Endometrium (tissue), 2 donors: Measurements from ENCODE around the gene CCDC89.

ENCODE experiments used
- FAIRE-seq: peaks from 2 replicates; lab custom pipeline; 2012; peaks lifted over from hg19 to GRCh38; lab: Jason Lieb, UNC
- donor health status: control.
- donor health status: control.

CCDC89 gene

DNA sequence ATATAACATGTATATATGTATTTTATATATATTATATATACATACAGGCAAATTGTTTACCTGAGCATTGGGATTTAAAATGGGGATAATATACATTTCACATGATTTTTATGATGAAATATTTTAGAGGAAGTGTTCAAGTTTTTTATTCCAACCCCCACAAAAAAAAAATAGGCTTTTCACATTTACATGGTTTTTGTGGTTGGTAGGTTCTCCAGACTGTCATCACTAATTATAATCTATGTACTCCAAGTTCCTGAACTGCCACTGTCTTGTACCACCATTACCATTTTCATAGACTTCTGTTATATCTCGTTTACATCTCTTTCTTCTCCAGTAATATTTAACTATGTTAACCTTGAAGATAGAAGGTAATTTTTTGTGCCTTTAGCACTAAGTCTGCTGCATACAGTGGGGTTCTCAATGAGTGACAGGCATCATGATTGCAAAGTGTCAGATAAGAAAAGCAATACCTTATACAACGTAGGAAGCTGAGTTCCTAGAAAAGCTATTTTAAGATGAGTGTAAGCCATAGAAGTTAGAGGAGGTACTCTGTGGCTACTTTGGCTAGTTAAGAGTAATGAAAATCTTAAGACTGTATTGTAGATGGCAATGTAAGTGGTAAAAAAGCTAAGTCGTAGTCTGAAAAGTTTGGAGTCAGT lies 33.1 kb downstream of the CCDC89 start:
- FAIRE-seq, result no peak

DNA sequence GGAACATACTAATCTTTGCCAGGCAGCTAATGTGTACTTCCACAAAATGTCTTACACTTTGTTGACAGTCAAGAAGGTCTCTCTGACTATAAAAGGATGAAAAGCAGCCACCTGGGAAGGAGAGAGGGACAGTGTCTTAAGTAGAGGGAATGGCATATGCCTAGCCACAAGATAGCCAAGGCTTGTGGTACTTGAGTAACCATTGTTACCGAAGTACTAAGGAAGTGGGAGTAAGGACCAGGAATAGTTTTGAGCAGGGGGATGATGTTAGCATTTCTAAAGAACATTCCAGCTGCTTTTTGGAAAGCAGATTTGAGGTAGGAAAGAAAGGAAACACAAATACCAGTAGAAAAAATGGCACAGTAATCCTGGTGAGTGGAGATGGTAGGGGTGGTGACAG lies 34.9 kb downstream of the CCDC89 start:
- no peak for FAIRE-seq

DNA sequence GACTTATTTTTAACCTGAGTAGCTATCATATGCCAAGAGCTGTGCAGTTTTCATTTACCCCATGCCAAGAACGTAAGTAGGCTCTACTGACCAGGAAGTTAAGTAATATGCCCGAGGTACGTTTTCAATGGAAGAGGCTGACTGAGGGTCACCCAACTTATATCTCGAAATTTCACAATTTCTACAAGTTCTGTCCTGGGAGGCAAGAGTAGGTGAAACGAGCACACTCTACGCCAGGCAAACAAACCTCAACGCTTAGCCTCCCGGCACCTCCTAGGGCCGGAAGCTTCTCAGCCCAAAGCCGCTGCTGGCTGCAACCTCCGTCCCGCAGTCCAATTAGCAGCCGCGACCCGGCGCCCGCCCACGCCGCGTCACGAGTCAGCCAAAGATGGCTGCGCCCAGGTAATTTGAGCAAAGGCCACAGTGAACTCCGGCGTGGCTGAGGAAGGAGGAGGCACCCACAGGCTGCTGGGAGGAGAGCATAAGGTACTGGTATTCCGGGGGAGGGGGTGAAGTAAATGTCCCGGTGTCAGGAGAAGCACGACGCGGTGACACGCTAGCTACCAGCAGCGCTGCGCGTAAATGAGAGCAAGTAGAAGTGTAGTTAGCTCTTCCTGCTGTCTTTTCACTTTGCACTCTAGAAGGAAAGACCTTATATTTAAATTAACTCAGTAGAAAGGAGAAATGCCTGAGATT lies 38.2 kb downstream of the CCDC89 start, which contains the start of gene TMEM126A:
Gene TMEM126A (plus strand): TSS at position 364 of the 696 bp plus-strand sequence. CDS start 2,289 bp downstream, outside the sequence.
- no peak for FAIRE-seq

DNA sequence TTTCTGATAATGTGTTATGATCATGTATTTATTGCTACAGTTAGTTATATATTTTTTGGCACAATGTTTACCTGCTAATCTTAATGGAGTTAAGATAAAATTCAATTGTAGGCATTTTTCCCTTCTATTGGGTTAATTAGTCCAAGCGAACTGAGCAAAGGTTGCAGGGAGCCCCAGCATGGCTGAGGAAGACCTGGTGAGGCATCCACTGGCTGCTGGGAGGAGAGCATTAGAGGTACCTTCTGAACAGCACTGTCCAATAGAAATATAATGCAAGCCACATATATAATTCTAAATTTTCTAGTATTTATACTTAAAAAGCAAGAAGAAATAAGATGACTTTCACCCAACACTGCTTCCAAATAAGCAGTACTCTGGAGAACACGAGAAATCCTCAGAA lies 38.9 kb downstream of the CCDC89 start:
- FAIRE-seq, result no peak

DNA sequence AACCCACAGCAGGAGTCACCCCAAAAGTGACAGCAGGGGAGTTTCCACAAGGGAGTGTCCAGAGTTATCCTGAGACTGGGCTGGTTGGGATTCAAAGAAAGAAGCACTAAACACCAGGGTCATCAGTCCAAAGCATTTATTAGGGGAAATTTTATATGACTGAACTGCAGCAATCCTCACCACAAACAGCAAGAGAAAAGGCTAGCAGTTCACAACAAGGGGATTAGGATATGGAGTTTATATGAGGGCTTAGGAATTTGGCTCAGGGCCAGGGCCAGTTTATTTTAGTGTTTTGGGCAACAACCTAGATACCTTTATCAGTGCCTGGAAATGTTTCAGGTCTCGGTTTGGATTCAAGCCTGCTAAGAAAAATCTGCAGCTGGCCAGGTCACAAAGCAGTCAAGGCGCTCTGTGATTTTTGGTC lies 42.8 kb downstream of the CCDC89 start:
- FAIRE-seq, result no peak

DNA sequence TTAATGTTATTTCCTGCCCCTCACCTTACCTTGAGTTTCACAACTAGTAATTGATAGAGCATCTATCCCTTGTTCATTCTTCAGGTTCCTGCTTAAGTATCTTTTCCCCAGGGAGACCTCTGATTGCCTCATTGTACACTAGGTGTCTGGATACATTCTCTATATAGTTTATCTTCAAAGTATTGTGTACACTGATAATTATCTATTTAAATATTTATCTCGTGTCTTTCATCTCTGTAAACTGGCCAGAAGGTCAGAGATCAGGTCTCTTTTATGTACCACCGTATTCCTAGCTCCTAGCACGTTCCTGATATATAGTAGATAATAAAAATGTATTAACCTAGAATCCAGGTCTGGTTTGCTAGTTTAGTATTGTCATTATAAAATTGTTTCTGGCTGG lies 51.2 kb downstream of the CCDC89 start:
- no peak for FAIRE-seq
